ENCODE results near the gene C3orf49. TPM values are rescaled to one million over a fixed set of nuclear protein-coding genes. Genes with fewer than 3 reads are reported as not detected.
A peak's percentile ranks its signal among the peaks of the same experiment; 100 is the strongest.

The C3orf49 gene
- total and polyA plus RNA-seq, 2 donors, result not detected

GRCh38 chr3:63861306-63861705 lies 42.2 kb downstream of the C3orf49 start:
- H3K36me3 ChIP-seq (ENCODE audit: insufficient read depth), result no peaks in the 10 kb centered on the region
- DNase-seq (ENCODE audit: extremely low spot score), result no peak
- WGBS, result 90% methylated on average over 5 of the region's 5 CpGs
- no peaks in the 10 kb centered on the region for H3K4me1 ChIP-seq (ENCODE audit: insufficient read depth)
- no peak overlapping the region for H3K27ac ChIP-seq (ENCODE audit: low read depth)
- H3K4me3 ChIP-seq (ENCODE audit: low read depth, low read length), result no peak overlapping the region

- DNase-seq (ENCODE audit: extremely low spot score), result no peak
- 23% methylated on average over 5 of the region's 5 CpGs for WGBS
- Histone ChIP-seq H3K4me3 (ENCODE audit: low read depth, low read length) (peak overlapping the region; percentile 85), H3K4me1 (ENCODE audit: insufficient read depth) (no peaks in the 10 kb centered on the region), H3K27ac (ENCODE audit: low read depth) (no peak overlapping the region), H3K36me3 (ENCODE audit: insufficient read depth) (no peaks in the 10 kb centered on the region)
Observed at GRCh38 chr3:63862804-63863149, 43.7 kb downstream of the C3orf49 start.

- no peak for DNase-seq (ENCODE audit: extremely low spot score)
- no peaks in the 10 kb centered on the region for H3K4me1 ChIP-seq (ENCODE audit: insufficient read depth)
- H3K4me3 ChIP-seq (ENCODE audit: low read depth, low read length), result peak within 1 kb of the TSS; percentile 85
- peak within 1 kb of the TSS; percentile 87 for H3K27ac ChIP-seq (ENCODE audit: low read depth)
- no peaks in the 10 kb centered on the region for H3K36me3 ChIP-seq (ENCODE audit: insufficient read depth)
- 1% methylated on average over 91 of the region's 98 CpGs for WGBS
Observed at GRCh38 chr3:63863150-63864007, 44.3 kb downstream of the C3orf49 start, which contains the start of the genes ATXN7 and THOC7. Gene ATXN7 (plus strand): TSS chr3:63863867. CDS start chr3:63912599, 48,732 bp downstream. Gene THOC7 (minus strand): TSS chr3:63863805. CDS start chr3:63863790, 15 bp downstream.

GRCh38 chr3:63864008-63864964 lies 45.2 kb downstream of the C3orf49 start:
- peak overlapping the region; percentile 85 for H3K4me3 ChIP-seq (ENCODE audit: low read depth, low read length)
- H3K4me1 ChIP-seq (ENCODE audit: insufficient read depth), result no peaks in the 10 kb centered on the region
- H3K36me3 ChIP-seq (ENCODE audit: insufficient read depth), result no peaks in the 10 kb centered on the region
- WGBS, result under 1% methylated on average over 93 of the region's 93 CpGs
- no peak for DNase-seq (ENCODE audit: extremely low spot score)
- H3K27ac ChIP-seq (ENCODE audit: low read depth), result peak overlapping the region; percentile 80

- 7% methylated on average over 3 of the region's 3 CpGs for WGBS
- no peaks in the 10 kb centered on the region for H3K36me3 ChIP-seq (ENCODE audit: insufficient read depth)
- H3K4me3 ChIP-seq (ENCODE audit: low read depth, low read length), result peak overlapping the region; percentile 85
- DNase-seq (ENCODE audit: extremely low spot score), result no peak
- no peaks in the 10 kb centered on the region for H3K4me1 ChIP-seq (ENCODE audit: insufficient read depth)
- no peak overlapping the region for H3K27ac ChIP-seq (ENCODE audit: low read depth)
Observed at GRCh38 chr3:63864965-63865327, 45.8 kb downstream of the C3orf49 start.

GRCh38 chr3:63867225-63867624 lies 48.1 kb downstream of the C3orf49 start:
- no peak for DNase-seq (ENCODE audit: extremely low spot score)
- Histone ChIP-seq H3K4me1 (ENCODE audit: insufficient read depth) (no peaks in the 10 kb centered on the region), H3K36me3 (ENCODE audit: insufficient read depth) (no peaks in the 10 kb centered on the region), H3K27ac (ENCODE audit: low read depth) (no peak overlapping the region), H3K4me3 (ENCODE audit: low read depth, low read length) (no peak overlapping the region)
- WGBS, result 94% methylated on average over 1 of the region's 1 CpG

GRCh38 chr3:63869940-63870614 lies 51.0 kb downstream of the C3orf49 start:
- H3K4me1 ChIP-seq (ENCODE audit: insufficient read depth), result no peaks in the 10 kb centered on the region
- H3K27ac ChIP-seq (ENCODE audit: low read depth), result no peak overlapping the region
- H3K36me3 ChIP-seq (ENCODE audit: insufficient read depth), result no peaks in the 10 kb centered on the region
- DNase-seq (ENCODE audit: extremely low spot score), result no peak
- H3K4me3 ChIP-seq (ENCODE audit: low read depth, low read length), result no peak overlapping the region
- WGBS, result 84% methylated on average over 3 of the region's 3 CpGs

GRCh38 chr3:63870615-63871005 lies 51.5 kb downstream of the C3orf49 start:
- Histone ChIP-seq H3K36me3 (ENCODE audit: insufficient read depth) (no peaks in the 10 kb centered on the region), H3K4me1 (ENCODE audit: insufficient read depth) (peaks cover 2% of the 10 kb centered on the region), H3K27ac (ENCODE audit: low read depth) (no peak overlapping the region), H3K4me3 (ENCODE audit: low read depth, low read length) (no peak overlapping the region)
- WGBS, result 66% methylated on average over 2 of the region's 2 CpGs
- no peak for DNase-seq (ENCODE audit: extremely low spot score)

- no peaks in the 10 kb centered on the region for H3K36me3 ChIP-seq (ENCODE audit: insufficient read depth)
- DNase-seq (ENCODE audit: extremely low spot score), result no peak
- peaks cover 2% of the 10 kb centered on the region for H3K4me1 ChIP-seq (ENCODE audit: insufficient read depth)
- H3K4me3 ChIP-seq (ENCODE audit: low read depth, low read length), result no peak overlapping the region
- WGBS, result 91% methylated on average over 2 of the region's 2 CpGs
- no peak overlapping the region for H3K27ac ChIP-seq (ENCODE audit: low read depth)
Observed at GRCh38 chr3:63872135-63872924, 53.2 kb downstream of the C3orf49 start.

GRCh38 chr3:63874769-63875168 lies 55.7 kb downstream of the C3orf49 start:
- no peak for DNase-seq (ENCODE audit: extremely low spot score)
- WGBS, result 94% methylated on average over 3 of the region's 3 CpGs
- no peak overlapping the region for H3K4me3 ChIP-seq (ENCODE audit: low read depth, low read length)

GRCh38 chr3:63875510-63875909 lies 56.4 kb downstream of the C3orf49 start:
- no peaks in the 10 kb centered on the region for H3K36me3 ChIP-seq (ENCODE audit: insufficient read depth)
- H3K4me1 ChIP-seq (ENCODE audit: insufficient read depth), result peaks cover 2% of the 10 kb centered on the region
- 84% methylated on average over 2 of the region's 2 CpGs for WGBS
- no peak for DNase-seq (ENCODE audit: extremely low spot score)
- H3K27ac ChIP-seq (ENCODE audit: low read depth), result no peak overlapping the region
- no peak overlapping the region for H3K4me3 ChIP-seq (ENCODE audit: low read depth, low read length)

More at GRCh38 chr3:63874769-63875168, 55.7 kb downstream of the C3orf49 start:
- Histone ChIP-seq H3K27ac (ENCODE audit: low read depth) (no peak overlapping the region), H3K36me3 (ENCODE audit: insufficient read depth) (no peaks in the 10 kb centered on the region), H3K4me1 (ENCODE audit: insufficient read depth) (peaks cover 2% of the 10 kb centered on the region)

GRCh38 chr3:63876260-63876659 lies 57.2 kb downstream of the C3orf49 start:
- H3K27ac ChIP-seq (ENCODE audit: low read depth), result no peak overlapping the region
- no peak for DNase-seq (ENCODE audit: extremely low spot score)
- H3K36me3 ChIP-seq (ENCODE audit: insufficient read depth), result no peaks in the 10 kb centered on the region
- WGBS, result 35% methylated on average over 3 of the region's 3 CpGs
- no peak overlapping the region for H3K4me3 ChIP-seq (ENCODE audit: low read depth, low read length)
- H3K4me1 ChIP-seq (ENCODE audit: insufficient read depth), result peaks cover 2% of the 10 kb centered on the region

All from urinary bladder (tissue), 4 donors.